ENCODE measurements around the gene CRHR2. TPM values are rescaled to one million over a fixed set of nuclear protein-coding genes. Genes with fewer than 3 reads are reported as not detected.

Gene CRHR2
- total RNA-seq, 1 experiment from 2014 or later: not detected

GRCh38 chr7:30658479-30659074 lies 23.7 kb downstream of the CRHR2 start:
- ChIA-PET POLR2A (ENCODE audit: low non-redundant PET) (no interaction called here), CTCF (no interaction called here)
- Histone ChIP-seq H3K36me3 (ENCODE audit: insufficient read depth, low read length, poor library complexity, severe bottlenecking) (no peaks in the 10 kb centered on the region), H3K4me3 (ENCODE audit: low read depth, low read length, poor library complexity, severe bottlenecking) (no peak overlapping the region), H3K9me3 (ENCODE audit: low read depth, low read length, poor library complexity, severe bottlenecking) (no peaks in the 10 kb centered on the region), H3K27me3 (replicated peaks; ENCODE audit: insufficient read depth, low read depth, low read length, poor library complexity) (no peaks in the 10 kb centered on the region), H3K4me1 (ENCODE audit: insufficient read depth, low read length, poor library complexity, severe bottlenecking) (no peaks in the 10 kb centered on the region), H3K27ac (ENCODE audit: low read depth, low read length, poor library complexity, severe bottlenecking) (no peak overlapping the region)
- DNase-seq (ENCODE audit: low spot score): no peak
- intact Hi-C loops (cut with micrococcal nuclease; ENCODE audit: unreplicated experiment): no loop called here
- no TSS peak for BruUV-seq (replicated peaks)
- TF ChIP-seq CTCF (conservative IDR thresholded peaks at IDR 0.05; ENCODE audit: low read depth, low read length) (no peak), EZH2 (IDR thresholded peaks at IDR 0.05; ENCODE audit: borderline replicate concordance, low read depth, low read length, poor library complexity, severe bottlenecking) (no peak)

- ChIA-PET CTCF (no interaction called here), POLR2A (ENCODE audit: low non-redundant PET) (no interaction called here)
- H3K4me1 ChIP-seq (ENCODE audit: insufficient read depth, low read length, poor library complexity, severe bottlenecking): no peaks in the 10 kb centered on the region
- no peaks in the 10 kb centered on the region for H3K36me3 ChIP-seq (ENCODE audit: insufficient read depth, low read length, poor library complexity, severe bottlenecking)
- no TSS peak for BruUV-seq (replicated peaks)
- H3K4me3 ChIP-seq (ENCODE audit: low read depth, low read length, poor library complexity, severe bottlenecking): no peak overlapping the region
- intact Hi-C loops (cut with micrococcal nuclease; ENCODE audit: unreplicated experiment): no loop called here
- H3K27ac ChIP-seq (ENCODE audit: low read depth, low read length, poor library complexity, severe bottlenecking): no peak overlapping the region
- no peak for TF ChIP-seq EZH2 (IDR thresholded peaks at IDR 0.05; ENCODE audit: borderline replicate concordance, low read depth, low read length, poor library complexity, severe bottlenecking)
- no peak for TF ChIP-seq CTCF (conservative IDR thresholded peaks at IDR 0.05; ENCODE audit: low read depth, low read length)
- no peaks in the 10 kb centered on the region for H3K27me3 ChIP-seq (replicated peaks; ENCODE audit: insufficient read depth, low read depth, low read length, poor library complexity)
- no peak for DNase-seq (ENCODE audit: low spot score)
- no peaks in the 10 kb centered on the region for H3K9me3 ChIP-seq (ENCODE audit: low read depth, low read length, poor library complexity, severe bottlenecking)
Observed at GRCh38 chr7:30657131-30657530, 25.1 kb downstream of the CRHR2 start.

- BruUV-seq (replicated peaks): no TSS peak
- ChIA-PET CTCF (no interaction called here), POLR2A (ENCODE audit: low non-redundant PET) (no interaction called here)
Observed at GRCh38 chr7:30656006-30656957, 26.0 kb downstream of the CRHR2 start.

More at GRCh38 chr7:30656006-30656957, 26.0 kb downstream of the CRHR2 start:
- Histone ChIP-seq H3K36me3 (ENCODE audit: insufficient read depth, low read length, poor library complexity, severe bottlenecking) (no peaks in the 10 kb centered on the region), H3K27ac (ENCODE audit: low read depth, low read length, poor library complexity, severe bottlenecking) (no peak overlapping the region), H3K9me3 (ENCODE audit: low read depth, low read length, poor library complexity, severe bottlenecking) (no peaks in the 10 kb centered on the region), H3K4me3 (ENCODE audit: low read depth, low read length, poor library complexity, severe bottlenecking) (no peak overlapping the region), H3K4me1 (ENCODE audit: insufficient read depth, low read length, poor library complexity, severe bottlenecking) (no peaks in the 10 kb centered on the region), H3K27me3 (replicated peaks; ENCODE audit: insufficient read depth, low read depth, low read length, poor library complexity) (no peaks in the 10 kb centered on the region)
- intact Hi-C loops (cut with micrococcal nuclease; ENCODE audit: unreplicated experiment): no loop called here
- DNase-seq (ENCODE audit: low spot score): no peak
- TF ChIP-seq EZH2 (IDR thresholded peaks at IDR 0.05; ENCODE audit: borderline replicate concordance, low read depth, low read length, poor library complexity, severe bottlenecking) (no peak), CTCF (conservative IDR thresholded peaks at IDR 0.05; ENCODE audit: low read depth, low read length) (no peak)

All from A673 (cell line).